Osteocyte (in vitro differentiated cells): ENCODE measurements around the gene BZW2. TPM values are rescaled to one million over a fixed set of nuclear protein-coding genes. Genes with fewer than 3 reads are reported as not detected.

ENCODE experiments used
- DNase-seq: peaks from one replicate; pipeline ENCODE4 v3.0.0; 2021; ENCODE audit warnings: mixed read lengths; ENCODE audit not compliant: unreplicated experiment; ENCODE audit errors: extremely low spot score
- H3K27ac Mint-ChIP-seq: one replicate; pipeline ENCODE4 v1.8.0; 2021; ENCODE audit warnings: mild to moderate bottlenecking, mixed read lengths; ENCODE audit not compliant: unreplicated experiment
- H3K27me3 Mint-ChIP-seq: one replicate; pipeline ENCODE4 v1.8.0; 2021; ENCODE audit warnings: mixed read lengths; ENCODE audit not compliant: unreplicated experiment
- H3K36me3 Mint-ChIP-seq: one replicate; pipeline ENCODE4 v1.8.0; 2021; ENCODE audit warnings: mixed read lengths; ENCODE audit not compliant: unreplicated experiment
- H3K4me1 Mint-ChIP-seq: one replicate; pipeline ENCODE4 v1.8.0; 2021; ENCODE audit warnings: mixed read lengths; ENCODE audit not compliant: unreplicated experiment
- H3K4me3 Mint-ChIP-seq: one replicate; pipeline ENCODE4 v1.8.0; 2021; ENCODE audit warnings: mild to moderate bottlenecking, moderate library complexity, mixed read lengths; ENCODE audit not compliant: unreplicated experiment
- H3K9me3 Mint-ChIP-seq: one replicate; pipeline ENCODE4 v1.8.0; 2021; ENCODE audit warnings: mixed read lengths; ENCODE audit not compliant: unreplicated experiment
- CTCF ChIP-seq: fragments of 200-600 bp; sonication (generic); IDR thresholded peaks from 2 replicates; pipeline ENCODE4 v1.5.0; 2021; ENCODE audit warnings: antibody characterized with exemption, mild to moderate bottlenecking, moderate library complexity
- total RNA-seq: library from RNA; stranded (reverse); gene quantifications from 2 replicates; pipeline ENCODE4 v1.2.1, GENCODE V29; 2021

BZW2 gene
- total RNA-seq, 1 donor from 2014 or later, result 61.3 TPM

GRCh38 chr7:16740623-16740953, 94.6 kb downstream of the BZW2 start:
- Mint-ChIP-seq H3K27ac (no peak overlapping the region), H3K4me3 (no peak overlapping the region), H3K9me3 (no peaks in the 10 kb centered on the region), H3K27me3 (no peaks in the 10 kb centered on the region), H3K36me3 (no peaks in the 10 kb centered on the region), H3K4me1 (peaks cover 3% of the 10 kb centered on the region)
- no peak for DNase-seq
- no peak for TF ChIP-seq CTCF

- Mint-ChIP-seq H3K27ac (no peak overlapping the region), H3K4me3 (no peak overlapping the region), H3K27me3 (no peaks in the 10 kb centered on the region), H3K36me3 (no peaks in the 10 kb centered on the region), H3K9me3 (no peaks in the 10 kb centered on the region), H3K4me1 (peaks cover 4% of the 10 kb centered on the region)
- TF ChIP-seq CTCF, result no peak
- no peak for DNase-seq
Measured at GRCh38 chr7:16740996-16741395, 95.0 kb downstream of the BZW2 start.

- Mint-ChIP-seq H3K36me3 (no peaks in the 10 kb centered on the region), H3K4me3 (no peak overlapping the region), H3K27me3 (no peaks in the 10 kb centered on the region), H3K9me3 (no peaks in the 10 kb centered on the region), H3K4me1 (peaks cover 4% of the 10 kb centered on the region), H3K27ac (no peak overlapping the region)
- DNase-seq, result no peak
- no peak for TF ChIP-seq CTCF
Measured at GRCh38 chr7:16741676-16742075, 95.7 kb downstream of the BZW2 start.

GRCh38 chr7:16742547-16742946, 96.6 kb downstream of the BZW2 start:
- H3K4me3 Mint-ChIP-seq, result no peak overlapping the region
- H3K4me1 Mint-ChIP-seq, result peaks cover 4% of the 10 kb centered on the region
- H3K9me3 Mint-ChIP-seq, result no peaks in the 10 kb centered on the region
- H3K27ac Mint-ChIP-seq, result no peak overlapping the region
- TF ChIP-seq CTCF, result no peak
- no peak for DNase-seq
- H3K36me3 Mint-ChIP-seq, result no peaks in the 10 kb centered on the region
- H3K27me3 Mint-ChIP-seq, result no peaks in the 10 kb centered on the region

- Mint-ChIP-seq H3K36me3 (no peaks in the 10 kb centered on the region), H3K4me3 (no peak overlapping the region), H3K27me3 (no peaks in the 10 kb centered on the region), H3K27ac (no peak overlapping the region), H3K4me1 (peaks cover 4% of the 10 kb centered on the region), H3K9me3 (no peaks in the 10 kb centered on the region)
- DNase-seq, result no peak
- TF ChIP-seq CTCF, result no peak
Measured at GRCh38 chr7:16743236-16743635, 97.3 kb downstream of the BZW2 start.
